HuH-7.5 (cell line): ENCODE data around the gene DMBX1.

Experiments
- DNase-seq: peaks from one replicate; pipeline ENCODE4 v3.0.0; 2011; ENCODE audit warnings: low spot score

Gene DMBX1

DNA sequence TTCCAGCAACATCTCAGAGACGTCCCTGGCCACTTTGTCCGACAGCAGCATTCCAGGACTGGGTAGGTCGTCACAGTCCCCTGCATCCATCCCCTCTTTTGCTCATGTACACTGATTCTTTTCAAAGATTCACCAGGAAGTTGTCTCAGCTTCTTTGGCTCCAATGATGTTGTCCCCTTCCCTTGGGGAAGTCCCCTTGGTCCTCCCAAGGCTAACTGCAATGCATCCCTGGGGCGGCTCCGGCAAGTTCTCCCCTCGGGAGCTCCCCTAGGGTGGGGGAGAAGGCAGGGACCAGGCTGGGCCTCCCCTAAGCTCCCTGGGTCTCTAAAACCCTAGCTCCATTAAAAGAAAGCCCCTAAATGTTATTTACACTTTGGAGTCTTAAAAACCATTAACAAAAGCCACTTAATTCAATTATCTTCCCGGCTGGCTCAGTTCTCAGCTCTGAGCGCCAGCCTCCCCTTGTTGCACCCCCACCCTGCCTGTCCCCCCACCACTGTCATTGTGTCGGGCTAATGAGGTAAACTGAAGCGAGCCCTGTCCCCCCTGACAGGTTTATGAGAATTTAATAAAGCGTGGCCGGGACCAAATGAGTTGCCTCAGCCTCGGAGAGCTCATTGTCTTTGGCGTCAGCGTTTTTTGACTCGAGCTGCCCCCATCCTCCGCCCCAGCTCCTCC lies 36.5 kb downstream of the DMBX1 start:
- no peak for DNase-seq

DNA sequence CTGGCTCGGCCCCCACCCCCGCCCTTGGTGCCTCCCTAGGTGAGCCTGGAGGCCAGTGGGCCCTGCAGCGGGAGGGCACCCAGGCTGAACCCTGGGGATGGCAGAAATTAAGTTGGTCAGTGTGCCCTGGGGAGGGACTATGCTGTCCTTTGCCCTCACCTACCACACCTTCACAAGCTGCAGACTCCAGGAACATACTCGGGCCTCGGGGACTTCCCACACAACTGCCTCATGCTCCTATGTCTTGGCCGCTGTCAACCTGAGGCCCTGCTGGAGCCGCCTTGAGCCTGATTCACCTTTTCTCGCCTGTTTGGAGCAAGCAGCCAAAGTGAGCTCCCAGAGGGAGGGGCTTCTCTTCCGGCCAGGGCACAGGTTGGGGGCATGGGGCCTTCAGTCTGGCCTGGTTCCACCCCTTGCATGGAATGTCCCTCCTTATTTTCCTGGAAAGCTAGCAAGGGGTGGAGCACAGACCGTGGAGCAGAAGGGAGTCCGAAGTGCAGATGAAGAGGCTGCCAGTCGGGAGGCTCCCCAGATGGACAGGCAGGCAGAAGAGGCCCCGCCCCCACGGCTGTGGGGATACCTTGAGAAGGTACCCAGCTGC lies 37.2 kb downstream of the DMBX1 start:
- DNase-seq, result no peak

DNA sequence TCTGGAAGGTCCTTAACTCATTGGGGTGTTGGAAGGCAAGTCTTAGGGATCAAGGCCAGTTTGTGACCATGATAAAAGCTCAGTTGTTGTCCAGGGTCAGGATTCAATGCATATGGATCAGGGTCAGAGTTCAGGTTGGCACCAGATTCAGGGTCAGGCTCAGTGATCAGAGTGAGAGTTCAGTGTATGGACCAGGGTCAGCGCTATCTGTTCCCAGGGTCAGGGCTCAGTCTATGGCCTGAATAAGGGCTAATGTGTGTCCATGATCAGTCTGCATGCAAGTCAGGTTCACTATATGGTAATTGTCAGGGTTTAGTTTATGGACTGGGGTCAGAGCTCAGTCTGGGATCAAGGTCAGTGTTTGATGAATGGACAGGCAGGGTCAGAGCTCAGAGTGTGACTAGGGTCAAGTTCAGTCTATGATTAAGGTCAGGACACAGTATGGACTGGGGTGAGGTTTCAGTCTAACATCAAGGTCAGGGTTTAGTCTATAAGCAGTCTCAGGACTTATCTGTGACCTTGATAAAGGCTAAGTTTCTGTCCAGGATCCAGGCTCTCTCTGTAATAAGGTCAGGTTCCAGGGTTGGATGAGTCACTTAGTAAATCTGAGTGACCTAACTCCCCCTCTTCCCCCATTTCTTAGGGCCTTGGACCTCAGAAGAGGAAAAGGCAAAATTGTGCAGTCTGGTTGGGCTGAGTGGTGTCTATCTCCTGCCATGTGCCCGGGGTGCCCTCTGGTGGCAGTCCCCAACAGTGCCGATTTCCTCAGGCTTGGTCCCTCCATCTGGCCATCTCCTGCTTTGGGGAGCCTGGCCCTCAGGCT lies 38.0 kb downstream of the DMBX1 start:
- DNase-seq, result peak; percentile 90

DNA sequence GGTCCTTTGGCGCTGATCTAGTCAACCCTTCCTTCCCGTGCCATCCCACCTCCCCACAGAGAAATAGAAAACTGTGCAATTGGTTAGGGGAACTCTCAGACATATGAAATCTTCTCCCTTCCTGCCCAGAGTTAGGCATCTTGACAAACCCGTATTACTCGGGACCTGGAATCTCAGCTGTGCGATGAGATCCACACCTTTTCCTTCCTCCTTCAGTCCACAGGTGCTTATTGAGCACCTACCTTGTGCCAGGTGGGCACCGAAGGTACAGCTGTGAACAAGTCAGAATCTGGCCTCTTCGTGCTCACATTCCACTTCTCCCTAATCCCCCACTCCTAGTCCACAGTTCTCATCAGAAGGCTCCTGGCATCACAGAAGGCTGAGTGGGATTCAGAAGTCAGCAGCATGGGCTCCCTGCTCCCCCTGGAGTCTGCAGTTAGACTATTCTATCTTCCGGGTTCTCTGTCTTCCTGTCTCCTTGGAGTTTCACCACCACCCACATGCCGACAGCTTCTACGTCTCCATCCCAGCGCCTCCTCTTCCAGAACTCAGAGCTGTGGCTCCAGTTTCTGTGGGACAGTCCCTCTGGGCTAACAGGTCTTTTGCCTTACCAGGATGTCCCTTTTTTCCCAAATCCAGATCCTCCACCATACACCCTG lies 38.8 kb downstream of the DMBX1 start:
- DNase-seq, result no peak

DNA sequence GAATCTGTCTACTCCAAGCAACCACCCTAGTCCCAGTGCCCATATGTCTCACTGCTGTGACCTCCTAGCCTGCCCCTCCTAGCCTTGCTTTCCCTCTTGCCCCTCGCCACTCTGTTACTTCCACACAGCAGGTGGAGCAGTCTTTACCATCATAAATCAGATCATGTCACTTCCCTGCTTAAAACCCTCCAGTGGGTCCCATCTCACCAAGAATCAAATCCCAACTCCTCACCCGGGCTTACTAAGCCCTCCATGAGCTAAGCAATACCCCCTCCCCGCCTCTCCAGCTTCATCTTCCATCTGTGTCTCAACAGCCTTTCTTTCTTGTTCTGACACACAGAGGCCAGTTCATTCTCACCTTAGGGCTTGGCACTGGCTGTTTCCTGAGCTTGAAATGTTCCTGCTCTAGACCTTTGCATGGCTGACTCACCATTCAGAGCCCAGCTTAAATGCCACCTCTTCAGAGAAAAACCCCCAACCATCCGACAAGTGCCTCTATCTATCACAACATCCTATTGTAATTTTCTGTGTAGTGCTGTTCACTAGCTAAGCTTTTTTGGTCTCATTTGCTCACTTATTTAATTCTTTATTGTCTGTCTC lies 39.5 kb downstream of the DMBX1 start:
- DNase-seq, result no peak

DNA sequence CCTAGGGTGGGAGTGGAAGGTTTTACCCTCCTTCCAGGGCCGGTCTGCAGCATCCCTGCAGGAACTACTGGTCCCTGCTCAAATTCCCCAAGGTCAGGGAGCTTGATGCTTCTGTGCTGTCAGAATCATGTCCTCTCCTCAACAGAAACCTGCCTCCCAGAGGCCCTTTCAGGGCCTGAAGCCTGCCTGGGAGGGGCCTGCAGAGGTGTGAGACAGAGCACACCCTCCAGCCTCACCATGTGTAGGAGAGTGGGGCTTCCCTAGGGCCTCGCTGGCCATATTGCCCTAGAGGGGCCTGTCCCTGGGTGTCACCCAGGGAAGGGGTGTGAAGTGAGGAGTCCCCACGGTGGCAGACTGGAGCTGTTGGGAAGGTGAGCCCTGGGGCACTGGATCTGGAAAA lies 40.7 kb downstream of the DMBX1 start:
- DNase-seq, result no peak

DNA sequence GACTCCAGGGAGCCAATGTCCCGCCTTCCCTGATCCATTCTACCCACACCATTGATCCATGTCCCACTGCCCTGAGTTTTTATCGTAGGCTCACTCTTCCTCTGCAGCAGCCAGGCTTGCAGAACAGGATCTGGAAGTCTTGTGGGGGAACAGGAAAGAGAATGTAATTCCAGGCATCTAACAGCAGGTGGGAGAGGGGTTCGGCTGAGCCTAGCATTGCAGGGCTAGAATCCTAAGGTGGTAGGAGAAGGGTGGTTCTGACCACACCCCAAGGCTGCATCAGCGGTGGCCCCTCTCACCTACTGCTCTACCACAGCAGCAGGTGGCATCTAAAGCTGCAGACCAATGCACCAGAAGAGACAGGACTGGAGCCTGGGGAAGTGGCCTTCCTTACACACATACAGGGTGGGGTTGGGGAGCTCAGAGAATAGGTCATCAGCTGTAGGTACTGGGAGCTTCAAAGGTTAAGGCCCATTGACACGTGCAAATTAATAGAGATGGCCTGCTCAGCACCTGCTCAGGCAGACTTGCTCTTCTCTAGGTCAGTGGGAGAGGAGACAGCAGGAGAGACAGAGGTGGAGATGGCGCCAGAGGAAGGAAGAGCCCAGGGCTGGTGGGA lies 41.3 kb downstream of the DMBX1 start:
- DNase-seq, result peak; percentile 56

DNA sequence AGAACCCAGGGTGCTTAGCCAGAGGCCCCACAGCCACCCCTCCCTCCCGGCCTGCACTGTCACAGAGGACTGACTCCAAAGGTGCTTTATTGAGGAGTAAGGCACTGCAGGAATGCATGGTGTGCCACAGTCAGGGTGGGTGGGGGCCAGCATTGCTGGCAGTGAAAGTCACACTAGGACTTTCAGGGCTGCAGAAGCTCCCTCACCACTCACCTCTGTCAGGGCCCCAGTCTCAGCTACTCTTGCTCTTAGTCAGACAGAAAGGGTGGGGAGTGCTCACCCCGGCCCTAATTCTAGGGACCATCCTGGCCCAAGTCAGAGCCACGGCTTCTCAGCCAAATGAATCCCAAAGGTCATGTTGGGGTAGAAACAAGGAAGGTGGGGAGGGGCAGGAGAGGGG lies 42.5 kb downstream of the DMBX1 start:
- DNase-seq, result no peak

DNA sequence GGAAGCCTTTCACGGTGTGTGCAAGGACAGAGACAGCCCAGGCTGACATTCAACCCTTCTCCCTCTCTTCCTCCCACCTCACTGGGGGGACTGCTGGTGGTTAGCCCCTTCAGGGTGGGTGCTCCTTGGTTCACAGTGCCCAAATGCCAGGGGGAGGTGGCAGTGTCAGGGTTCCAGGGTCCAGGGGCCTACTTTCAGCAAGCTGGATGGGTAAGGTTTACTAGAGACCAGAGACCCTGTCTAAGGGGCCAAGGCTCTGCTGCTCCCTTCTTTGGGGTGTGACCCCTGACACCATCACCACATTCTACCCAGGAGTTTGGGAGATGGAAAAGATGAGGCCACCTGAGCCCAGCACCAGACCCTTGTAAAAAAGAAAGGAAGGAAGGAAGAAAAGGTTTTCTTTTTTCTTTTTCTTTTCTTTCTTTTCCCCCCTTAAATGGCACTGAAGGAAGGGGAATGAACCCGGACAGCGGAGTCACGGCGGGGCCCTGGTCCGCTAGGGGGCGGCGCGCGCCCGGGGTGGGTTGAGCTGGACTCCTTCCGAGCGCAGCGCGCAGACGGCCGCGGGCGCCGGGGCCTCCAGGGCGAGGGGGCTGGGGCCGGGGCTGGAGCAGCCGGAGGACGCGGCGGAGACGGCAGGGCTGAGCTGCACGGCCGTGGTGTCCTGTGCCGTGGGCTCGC lies 43.0 kb downstream of the DMBX1 start:
- peak; percentile 92 for DNase-seq

DNA sequence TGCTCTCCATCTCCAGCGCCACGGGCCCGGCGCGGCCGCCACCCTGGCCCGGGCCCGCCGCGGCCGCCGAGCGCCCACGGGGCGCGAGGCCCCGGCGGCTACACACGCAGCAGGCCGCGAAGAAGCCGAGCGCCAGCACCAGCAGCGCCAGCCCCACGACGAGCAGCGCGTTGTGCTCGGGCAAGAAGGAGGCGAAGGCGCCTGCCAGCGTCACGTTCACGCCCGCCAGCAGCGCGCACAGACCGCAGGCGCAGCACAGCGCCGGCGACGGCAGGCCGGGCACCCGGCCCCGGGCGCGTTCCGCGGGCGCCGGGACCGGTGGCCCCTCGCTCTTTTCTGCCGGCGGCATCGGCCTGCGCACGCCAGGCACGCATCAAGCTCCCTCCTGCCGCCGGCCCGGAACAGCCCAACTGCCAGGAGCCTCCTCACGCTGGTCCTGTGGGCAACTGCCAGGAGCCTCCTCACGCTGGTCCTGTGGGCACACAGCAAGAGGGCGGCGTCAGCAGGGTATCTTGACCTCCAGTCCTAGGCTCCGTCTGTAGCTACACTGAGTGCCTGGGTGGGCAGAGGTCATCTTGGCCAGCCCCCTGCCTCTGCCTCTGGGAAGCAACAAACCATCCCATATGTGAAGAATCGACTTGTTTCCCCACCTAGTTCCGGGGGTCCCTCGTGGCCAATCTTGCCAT lies 43.7 kb downstream of the DMBX1 start:
- DNase-seq, result no peak

DNA sequence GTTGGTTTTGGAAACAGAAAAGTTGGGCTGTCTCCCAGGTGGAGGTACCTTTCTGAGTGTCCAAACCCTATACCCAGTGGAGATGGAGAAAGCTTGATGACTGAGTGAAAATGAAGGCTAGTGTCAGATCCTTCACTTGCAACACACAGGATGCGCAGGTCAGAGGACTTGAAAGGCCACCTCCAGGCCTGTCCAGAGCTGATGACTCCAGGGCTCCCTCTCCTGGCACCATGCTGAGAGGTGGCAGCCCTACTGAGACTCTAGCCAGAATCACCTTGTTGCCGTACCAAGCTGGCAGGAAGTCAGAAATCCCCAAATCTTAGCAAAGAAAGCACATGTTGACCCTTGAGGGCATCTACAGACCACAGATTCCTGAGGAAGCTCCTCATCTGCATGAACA lies 45.4 kb downstream of the DMBX1 start:
- DNase-seq, result peak; percentile 85

DNA sequence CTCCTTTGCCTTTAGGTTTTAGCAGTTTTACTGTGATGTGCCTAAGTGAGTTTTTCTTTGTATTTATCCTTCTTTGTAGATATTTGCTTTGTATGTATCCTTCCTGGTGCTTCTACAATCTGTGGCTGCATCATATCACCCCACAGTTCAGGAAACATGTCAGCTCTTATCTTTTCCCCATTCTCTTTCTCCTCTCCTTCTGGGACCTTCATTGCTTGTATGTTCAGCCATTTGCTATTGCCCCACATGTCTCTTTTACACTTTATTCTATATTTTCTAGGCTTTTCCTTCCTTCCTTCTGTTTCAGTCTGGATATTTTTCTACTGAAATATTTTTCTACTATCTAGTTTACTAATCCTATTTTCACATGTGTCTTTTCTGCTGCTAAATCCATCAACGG lies 46.9 kb downstream of the DMBX1 start:
- DNase-seq, result no peak

DNA sequence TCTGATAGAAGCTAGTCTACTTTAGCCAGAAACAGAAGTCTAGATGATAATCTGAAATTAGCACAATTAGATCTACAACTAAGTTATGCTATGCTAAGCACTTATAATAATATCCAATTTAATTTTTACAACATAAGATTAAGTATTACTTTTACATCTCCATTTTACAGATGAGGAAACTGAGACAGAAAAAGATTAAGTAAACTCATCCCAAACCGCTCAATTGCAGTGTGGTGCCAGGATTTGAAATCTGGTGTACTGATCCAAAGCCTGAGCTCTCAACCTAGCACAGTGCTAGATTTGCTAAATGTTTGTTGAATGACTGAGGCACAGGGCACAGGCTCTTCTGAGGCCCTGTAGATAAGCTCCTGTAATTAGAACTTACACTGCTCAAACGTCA lies 48.0 kb downstream of the DMBX1 start:
- DNase-seq, result no peak

DNA sequence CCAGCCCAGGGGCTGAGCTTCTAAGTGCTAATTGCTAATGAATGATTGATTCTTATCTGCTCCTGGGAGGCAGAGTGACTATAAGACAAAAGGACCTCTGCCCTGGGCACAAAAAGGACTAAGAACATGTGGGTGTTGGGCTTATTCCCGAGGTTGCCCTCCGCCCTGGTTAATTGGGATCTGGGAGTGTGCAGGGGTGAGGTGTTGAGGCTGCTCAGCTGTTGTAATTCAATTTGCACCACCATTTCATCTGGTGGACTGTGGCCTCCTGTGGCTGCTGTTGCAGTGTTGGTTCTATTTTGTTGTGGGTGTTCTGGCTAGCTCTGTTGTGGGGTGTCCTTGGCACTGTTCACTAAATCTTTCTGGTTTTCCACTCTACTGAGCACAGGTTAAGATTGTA lies 48.5 kb downstream of the DMBX1 start:
- DNase-seq, result no peak
